HG03354 (cell line): Measurements from ENCODE around the gene XRCC5.
"Not testable (repeated sequence)": the region's sequence is repeated elsewhere in the genome, so short reads cannot be mapped to it uniquely, and the experiment has no call there.

Source experiments
- ATAC-seq: cut with Tn5 transposase; IDR thresholded peaks from one replicate; pipeline ENCODE4 v1.9.1; 2021; ENCODE audit warnings: mild to moderate bottlenecking; ENCODE audit not compliant: unreplicated experiment, poor library complexity, severe bottlenecking

XRCC5 gene

DNA sequence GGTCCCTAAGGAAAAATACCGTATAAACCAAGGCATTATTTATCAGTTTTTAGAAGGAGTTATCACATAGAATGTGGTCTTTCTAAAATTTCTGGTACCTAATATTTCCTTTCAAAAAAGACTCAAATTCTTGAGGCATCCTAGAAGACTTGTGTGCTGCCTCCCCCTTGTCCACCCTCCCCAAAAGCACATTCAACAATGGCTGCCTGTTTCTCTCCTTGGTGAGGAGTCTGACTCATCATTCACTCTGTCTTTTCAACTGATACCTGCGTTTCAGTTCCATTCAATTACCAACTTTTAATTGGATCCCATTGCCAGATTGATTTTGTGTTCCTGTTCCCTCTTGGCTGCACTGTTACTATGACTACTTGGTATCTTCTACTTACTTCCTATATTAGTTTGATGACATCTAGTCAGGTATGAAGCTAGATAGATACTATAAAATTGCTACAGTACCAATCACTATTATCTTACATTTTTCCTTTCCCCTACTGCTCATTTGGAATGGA, 72.9 kb downstream of the XRCC5 start:
- ATAC-seq = no peak

- no peak for ATAC-seq
Measured at GRCh38 chr2:216183462-216183861, 74.3 kb downstream of the XRCC5 start.

DNA sequence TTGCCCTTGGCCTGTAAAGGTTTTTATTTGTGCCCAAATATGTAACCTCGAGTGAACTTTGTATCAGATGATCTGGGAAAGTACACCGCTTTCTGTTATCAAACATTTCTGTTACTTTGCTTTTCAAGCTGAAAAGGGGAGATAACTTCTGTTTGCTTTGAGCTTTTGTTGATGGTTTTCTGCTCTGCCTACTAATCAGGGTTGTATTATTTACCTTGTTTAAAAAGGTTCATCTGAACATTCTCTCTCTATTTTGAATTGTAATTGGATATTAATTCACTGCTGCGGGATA, 79.4 kb downstream of the XRCC5 start:
- ATAC-seq = no peak

- no peak for ATAC-seq
Measured at GRCh38 chr2:216188956-216189355, 79.8 kb downstream of the XRCC5 start.

DNA sequence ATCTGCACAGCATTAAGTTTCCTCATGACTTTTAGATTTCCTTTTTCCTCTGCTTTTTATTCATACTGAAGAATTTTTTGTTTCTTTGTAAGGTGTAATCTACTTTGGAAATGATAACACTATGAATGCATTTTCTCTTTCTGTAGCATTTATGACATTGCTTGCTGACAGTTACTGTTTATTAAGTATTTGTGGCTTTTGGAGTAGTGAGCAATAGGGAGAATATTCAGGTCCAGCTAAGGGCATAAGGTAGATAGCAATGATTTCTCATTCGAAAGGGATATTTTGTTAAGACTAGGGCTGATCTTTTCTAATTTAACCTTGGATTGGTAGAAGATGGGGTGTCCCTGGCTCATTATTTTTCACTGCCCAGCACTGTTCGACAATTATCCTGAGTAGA, 80.3 kb downstream of the XRCC5 start:
- no peak for ATAC-seq

- no peak for ATAC-seq
Measured at GRCh38 chr2:216192181-216192580, 83.0 kb downstream of the XRCC5 start.

GRCh38 chr2:216192931-216193330, 83.8 kb downstream of the XRCC5 start:
- ATAC-seq = no peak

DNA sequence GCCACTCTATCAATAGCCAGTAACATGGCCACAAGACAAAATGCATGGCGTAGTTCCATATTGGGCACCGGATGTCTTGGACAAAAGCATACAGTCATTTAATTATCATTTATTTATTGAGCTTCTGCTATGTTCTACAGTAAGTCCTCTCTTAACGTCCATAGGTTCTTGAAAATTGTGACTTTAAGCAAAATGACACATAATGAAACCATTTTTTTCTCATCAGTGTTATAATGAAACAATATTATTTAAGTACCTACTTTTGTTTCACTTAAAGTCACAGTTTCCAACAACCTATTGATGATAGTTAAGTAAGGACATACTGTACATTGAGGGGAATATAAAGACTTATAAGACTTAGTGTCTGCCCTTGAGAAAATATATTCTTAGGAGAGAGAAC, 84.9 kb downstream of the XRCC5 start:
- no peak for ATAC-seq

DNA sequence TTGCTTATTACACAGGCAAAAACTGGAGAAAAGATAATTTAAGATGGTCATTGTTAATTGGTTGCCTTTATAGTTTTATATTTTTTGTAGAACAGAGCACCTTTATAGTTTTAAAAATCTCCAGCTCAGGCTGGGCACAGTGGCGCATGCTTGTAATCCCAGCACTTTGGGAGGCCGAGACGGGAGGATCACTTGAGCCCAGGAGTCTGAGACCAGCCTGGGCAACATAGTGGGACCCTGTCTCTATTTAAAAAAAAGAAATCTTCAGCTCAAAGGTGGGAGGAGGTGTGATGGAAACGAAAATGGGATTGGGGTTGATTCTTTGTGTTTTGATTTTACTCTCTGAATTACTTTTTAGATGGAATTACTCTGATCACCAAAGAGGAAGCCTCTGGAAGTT, 85.4 kb downstream of the XRCC5 start:
- ATAC-seq = no peak

- no peak for ATAC-seq
Measured at GRCh38 chr2:216195565-216196029, 86.4 kb downstream of the XRCC5 start.

DNA sequence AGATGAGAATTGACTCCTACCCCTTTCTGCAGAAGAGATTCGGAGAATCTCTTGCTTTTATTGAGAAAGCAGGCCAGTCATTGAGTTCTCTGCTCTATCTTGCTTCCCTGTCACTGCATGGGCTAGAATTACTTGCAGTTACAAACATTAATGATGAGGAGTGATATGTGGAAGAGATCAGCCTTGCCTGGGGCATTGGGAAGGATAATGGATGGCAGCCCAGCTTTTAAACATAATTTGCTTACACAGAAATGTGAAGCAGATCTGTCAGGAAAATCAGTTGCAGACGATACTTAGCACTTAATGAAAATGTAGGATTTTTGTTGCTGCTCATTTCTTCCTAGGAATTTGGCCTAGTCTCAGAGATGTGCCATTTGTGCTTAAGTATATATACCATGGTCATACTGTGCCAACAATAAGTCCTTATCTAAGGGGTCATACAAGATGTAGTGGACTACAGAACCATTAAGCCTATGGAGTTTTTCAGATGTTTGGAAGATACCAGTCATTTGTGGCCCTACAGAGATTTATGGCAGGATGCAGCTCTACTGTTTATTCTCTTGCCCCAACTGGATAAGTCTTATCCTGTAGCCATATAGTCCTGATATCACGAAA, 92.7 kb downstream of the XRCC5 start:
- ATAC-seq = no peak

DNA sequence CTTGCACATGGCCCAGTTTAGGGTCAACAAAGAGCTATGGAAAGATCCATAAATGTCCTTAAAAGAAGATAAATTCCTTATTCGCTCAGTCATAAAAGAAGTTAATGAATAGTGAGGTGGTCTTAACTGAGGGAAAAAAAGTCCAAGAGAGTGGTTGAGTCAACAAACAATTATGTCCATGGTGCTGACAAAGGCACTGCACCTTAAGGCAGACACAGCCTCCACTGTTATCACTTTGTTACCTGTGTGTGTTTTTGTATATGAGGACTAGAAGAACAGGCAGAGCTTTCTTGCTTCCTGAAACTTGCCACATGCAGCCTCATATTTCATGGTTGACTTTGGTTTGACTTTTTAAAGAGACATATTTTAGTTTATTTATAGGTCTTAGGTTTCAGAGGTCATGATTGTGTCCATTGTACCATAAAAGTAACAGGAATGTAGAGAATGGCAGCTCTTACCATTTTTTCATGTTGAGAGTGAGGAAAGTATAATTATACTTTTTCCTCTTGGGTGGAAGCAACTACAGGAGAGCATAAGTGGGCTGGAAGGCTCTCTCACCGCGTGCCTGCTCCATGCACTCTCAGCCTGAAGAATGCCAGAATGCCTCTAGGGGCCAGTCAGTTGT, 93.6 kb downstream of the XRCC5 start:
- ATAC-seq = no peak

GRCh38 chr2:216205486-216205885, 96.3 kb downstream of the XRCC5 start:
- ATAC-seq = peak; percentile 4

GRCh38 chr2:216206041-216206703, 97.0 kb downstream of the XRCC5 start:
- peak; percentile 75 for ATAC-seq

GRCh38 chr2:216206821-216207220, 97.7 kb downstream of the XRCC5 start:
- no peak for ATAC-seq

DNA sequence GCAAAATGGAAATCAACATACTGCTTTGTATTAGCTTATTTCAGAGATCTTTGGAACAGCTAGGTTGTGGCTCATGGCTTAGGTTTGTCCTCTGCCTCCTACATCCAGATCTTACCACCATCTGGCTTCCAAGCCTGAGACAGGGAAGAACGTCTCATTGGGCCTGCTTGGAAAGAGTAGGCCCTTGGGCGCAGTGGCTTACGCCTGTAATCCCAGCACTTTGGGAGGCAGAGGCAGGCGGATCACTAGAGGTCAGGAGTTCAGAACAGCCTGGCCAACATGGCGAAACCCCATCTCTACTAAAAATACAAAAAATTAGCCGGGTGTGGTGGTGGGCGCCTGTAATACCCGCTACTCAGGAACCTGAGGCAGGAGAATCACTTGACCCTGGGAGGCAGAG, 99.5 kb downstream of the XRCC5 start:
- ATAC-seq = not testable (repeated sequence)

GRCh38 chr2:216210701-216211540, 101.8 kb downstream of the XRCC5 start:
- no peak for ATAC-seq

DNA sequence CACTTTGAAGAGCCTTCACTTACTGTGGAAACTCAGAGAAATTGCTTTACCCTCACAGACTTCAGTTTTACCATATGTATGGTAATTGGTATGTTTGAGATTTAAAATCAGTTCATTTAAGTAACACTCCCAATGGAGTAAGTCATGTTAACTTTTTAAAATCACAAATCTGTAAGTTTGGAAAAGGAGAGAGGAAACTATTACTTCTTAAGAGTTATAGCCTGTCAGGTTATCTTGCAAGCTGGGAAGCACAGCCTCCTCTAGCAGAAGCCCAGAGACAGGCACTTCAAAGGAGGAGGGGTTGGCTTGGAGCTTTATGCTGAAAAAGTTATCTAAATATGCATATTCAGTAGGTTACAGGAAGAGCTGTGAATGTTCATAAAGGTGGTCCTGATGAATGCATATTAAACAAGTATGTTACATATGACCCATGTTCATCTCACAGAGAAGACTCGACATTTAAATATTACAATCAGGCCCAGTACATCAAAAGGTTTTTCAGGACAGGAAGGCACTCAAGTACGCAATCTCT, 102.5 kb downstream of the XRCC5 start:
- no peak for ATAC-seq

GRCh38 chr2:216214768-216215167, 105.6 kb downstream of the XRCC5 start:
- no peak for ATAC-seq
